Measurements from ENCODE around the gene TFDP1.
A peak's percentile ranks its signal among the peaks of the same experiment; 100 is the strongest.
"Not testable (repeated sequence)": the region's sequence is repeated elsewhere in the genome, so short reads cannot be mapped to it uniquely, and the experiment has no call there.

TFDP1 gene

DNA sequence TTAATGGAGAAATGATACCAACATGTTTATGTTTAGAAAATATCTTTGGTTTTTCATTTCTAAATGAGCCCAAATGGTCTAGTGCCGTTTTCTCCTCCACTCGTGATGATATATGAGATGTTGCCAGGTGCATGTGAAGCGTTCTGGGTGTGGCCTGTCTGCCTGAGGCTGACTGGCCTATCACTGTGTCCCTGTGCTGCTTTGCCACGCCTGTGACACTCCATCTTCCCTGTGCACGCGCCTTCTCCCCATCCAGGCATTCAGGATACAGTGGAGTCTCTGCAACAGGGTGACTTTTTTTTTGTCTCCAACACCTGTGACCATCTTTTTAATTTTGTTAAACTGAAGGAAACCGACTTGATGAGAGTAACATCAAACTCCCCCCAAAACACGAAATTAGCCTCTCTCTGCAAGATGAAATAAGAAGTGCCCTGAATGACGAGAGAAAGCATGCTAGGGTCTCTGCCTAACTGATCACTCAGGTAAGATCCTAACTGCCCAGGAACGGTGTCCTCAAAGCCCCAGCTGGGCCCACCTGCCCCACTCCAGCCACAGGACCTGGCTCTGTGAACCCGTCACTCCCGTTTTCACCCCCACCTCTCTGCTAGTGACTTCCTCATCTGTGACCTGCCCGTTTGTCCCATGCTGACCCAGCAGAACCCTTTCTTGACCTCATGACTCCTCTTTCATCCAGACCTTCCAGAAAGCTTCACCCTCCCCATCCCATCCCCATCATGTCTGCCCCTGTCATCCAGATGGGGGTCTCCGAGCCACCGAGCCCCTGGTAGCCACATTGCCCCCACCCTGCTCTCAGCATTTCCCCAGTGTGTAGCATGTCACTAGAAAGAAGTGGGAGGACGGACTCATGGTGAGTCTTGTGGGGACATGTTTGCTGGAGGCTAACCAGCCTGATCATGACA lies 33.2 kb upstream of the TFDP1 start:
- no peak for DNase-seq (ENCODE audit: low read depth)

DNA sequence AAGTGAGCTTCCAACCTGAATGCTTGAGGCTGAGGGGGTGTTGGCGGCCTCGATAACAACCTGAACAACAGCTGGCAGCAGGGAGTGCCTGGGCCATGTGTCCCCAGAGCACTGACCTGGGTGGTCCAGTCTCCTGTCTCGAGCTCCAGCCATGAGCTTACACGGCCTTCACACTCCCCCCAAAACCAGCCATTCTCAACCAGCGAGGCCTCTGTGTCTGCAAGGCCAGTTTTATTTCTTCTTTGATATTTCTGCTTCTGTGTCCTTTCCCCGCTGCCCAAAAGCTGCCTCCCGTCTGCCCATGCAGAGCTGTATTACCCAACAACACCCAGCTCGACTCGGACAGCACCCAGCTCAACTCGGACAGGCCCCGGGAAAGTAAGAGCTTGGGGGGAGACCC lies 32.5 kb upstream of the TFDP1 start:
- DNase-seq (ENCODE audit: low read depth): no peak

DNA sequence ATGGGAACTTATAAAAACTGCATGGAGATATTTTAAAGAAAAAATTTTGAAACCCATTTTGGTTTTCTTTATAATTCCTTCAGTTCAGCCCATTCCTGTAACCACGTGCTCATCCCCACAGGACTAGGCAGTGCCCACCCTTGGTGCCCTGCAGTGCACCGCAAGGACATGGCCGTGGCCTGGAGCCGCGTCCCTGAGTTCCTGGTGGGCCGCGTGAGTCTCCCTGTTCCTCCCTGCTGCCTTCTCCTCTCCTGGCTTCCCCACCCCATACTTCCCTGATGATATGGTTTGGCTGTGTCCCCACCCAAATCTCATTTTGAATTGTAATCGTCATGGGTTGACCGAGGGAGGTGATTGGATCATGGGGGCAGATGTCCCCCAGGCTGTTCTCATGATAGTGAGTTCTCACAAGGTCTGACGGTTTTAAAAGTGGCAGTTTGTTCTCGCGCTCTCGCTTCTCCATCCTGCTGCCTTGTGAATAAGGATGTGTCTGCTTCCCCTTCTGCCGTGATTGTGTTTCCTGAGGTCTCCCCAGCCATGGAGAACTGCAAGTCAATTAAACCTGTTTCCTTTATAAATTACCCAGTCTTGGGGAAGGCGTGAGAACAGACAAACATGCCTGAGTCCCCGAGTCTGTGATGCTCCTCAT lies 31.6 kb upstream of the TFDP1 start:
- DNase-seq (ENCODE audit: low read depth): no peak

DNA sequence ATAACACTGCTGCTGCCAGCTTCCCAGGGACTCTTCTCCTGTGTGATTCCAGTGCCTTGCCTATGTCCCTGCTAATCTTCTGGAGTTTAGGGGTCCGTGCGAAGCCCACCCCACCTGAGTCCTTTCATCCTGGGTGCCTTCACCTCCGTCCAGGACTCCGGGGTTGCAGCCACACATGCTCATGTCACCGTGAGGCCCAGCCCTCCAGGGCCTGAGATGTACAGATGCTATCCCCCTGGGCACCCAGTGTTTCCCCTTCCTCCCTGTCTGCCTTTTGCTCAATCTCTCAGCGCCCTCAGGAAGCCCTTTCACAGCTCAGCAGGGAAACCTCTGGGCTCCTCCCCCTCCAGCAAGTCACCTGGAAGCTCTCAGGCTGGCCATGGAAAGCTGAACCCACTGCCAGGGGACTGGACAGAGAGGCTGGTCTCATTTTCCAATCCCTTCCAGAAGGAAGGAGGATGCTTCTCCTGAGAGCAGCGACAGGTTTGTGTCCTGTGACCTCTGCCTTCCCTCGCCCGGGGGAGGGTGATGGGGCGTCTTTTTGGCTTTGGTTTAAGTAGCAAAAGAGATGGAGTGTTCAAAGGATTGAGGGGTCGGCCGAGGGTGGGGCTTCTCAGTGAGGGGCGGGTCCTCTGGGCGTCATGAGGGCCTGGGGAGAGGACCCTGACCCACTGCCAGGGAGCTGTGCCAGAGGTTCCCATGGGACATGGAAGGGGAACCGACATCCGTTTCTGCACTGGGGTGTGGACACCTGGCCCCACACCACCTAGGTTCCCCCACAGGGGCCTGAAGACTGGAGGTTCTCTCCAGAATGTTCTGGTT lies 30.8 kb upstream of the TFDP1 start:
- no peak for DNase-seq (ENCODE audit: low read depth)

DNA sequence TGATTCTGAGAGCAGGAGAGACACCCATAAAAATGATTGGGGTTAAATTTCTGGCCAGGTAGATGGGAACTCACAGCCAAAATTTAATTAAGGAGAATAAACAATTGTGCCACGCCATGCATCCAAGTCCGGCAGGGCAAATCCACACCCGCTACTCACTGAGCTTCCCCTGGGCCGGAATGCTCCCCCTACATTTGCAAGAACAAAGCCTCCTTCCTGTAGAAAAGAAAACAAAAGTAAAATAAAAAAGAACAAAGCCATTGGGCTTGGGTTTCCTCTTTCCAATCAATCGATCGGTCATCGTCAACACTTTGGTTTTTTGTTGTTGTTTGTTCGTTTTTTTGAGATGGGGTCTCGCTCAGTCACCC lies 30.2 kb upstream of the TFDP1 start:
- no peak for DNase-seq (ENCODE audit: low read depth)

DNA sequence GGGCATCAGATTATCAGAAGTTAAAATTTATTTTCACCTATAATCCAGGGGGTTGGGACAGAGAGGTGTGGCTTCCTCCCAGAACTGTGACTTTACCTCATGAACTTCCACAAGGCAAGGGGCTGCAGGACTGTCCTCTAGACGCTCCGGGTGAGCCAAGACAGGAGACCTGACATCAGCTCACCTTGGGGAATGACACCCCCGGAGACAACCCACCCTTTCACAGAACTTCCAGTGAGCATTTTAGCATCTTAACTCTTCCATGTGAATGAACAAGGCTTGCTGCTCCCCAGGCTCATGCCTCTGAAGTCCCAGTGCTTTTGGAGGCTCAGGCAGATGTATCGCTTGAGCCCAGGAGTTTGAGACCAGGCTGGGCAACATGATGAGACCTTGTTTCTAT lies 29.4 kb upstream of the TFDP1 start:
- DNase-seq (ENCODE audit: low read depth): no peak

DNA sequence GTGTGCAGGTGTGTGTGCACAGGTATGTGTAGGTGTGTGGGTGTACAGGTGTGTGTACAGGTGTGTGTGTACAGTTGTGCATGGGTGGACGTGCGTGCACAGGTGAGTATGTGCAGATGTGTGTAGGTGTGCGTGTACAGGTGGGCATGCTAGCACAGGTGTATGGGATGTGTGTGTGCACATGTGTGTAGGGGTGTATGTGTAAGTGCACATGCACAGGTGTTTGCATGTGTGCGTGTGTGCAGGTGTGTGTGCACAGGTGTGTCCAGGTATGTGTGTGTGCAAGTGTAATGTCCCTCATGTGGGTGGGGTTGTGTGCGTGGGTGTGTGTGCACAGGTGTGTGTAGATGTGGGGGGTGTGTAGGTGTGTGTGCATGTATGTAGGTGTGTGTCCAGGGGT lies 27.5 kb upstream of the TFDP1 start:
- no peak for DNase-seq (ENCODE audit: low read depth)

DNA sequence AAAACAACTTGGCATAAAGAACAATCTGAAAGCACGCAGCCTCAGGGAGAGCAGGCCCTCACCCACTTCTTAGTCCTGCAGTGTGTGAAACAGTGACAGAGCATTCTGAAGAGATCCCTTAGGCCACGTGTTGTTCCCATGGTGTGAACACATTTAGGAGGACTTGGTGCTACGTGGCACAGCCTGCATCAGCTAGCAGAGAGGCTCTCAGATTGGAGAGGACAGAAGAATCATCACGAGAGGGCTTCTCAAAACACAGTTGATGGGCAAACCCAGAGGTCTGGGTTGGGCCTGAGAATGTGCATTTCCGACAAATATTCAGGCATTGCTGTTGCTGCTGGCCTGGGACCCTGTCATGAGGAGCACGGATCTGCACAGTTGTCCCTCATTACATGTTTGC lies 26.1 kb upstream of the TFDP1 start:
- no peak for DNase-seq (ENCODE audit: low read depth)

DNA sequence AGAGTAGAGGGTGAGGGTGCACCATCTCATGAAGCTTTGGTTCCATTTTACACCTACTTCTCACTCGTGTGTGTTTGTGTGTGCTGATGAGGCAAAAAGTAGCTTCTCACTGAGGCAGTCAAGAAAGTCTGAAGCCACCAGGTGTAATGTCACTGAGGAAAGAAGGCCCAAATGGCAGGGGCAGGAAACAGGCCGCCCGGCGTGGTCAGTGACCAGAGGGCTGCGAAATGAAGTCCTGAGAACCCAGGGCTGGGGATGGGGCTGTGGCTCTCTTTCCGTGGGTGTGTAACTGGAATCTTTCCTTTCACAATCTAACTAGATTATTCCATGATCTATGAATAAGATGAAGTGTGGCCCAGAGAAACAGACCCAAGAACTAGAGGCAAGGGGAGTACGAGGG lies 25.5 kb upstream of the TFDP1 start:
- no peak for DNase-seq (ENCODE audit: low read depth)

DNA sequence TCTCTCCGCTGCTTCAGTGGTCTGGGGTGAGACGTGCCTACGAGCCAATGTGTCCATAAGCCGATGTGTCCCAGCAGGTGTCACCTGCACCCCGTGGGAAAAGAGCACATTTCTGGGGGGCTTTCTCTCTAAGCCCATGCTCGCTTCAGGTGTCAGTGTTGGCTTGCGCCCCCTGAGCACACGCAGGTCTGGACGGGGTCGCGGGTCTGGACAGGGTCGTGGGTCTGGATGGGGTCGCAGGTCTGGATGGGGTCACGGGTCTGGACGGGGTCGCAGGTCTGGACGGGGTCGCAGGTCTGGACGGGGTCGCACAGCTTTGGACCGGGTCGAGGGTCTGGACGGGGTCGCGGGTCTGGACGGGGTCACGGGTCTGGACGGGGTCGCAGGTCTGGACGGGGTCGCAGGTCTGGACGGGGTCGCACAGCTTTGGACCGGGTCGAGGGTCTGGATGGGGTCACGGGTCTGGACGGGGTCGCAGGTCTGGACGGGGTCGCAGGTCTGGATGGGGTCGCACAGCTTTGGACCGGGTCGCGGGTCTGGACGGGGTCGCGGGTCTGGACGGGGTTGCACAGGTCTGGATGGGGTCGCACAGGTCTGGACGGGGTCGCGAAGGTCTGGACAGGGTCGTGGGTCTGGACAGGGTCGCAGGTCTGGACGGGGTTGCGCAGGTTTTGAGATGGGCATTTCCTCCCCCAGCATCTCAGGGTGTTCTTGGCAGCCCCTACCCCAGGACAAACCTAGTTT lies 24.5 kb upstream of the TFDP1 start:
- no peak for DNase-seq (ENCODE audit: low read depth)

DNA sequence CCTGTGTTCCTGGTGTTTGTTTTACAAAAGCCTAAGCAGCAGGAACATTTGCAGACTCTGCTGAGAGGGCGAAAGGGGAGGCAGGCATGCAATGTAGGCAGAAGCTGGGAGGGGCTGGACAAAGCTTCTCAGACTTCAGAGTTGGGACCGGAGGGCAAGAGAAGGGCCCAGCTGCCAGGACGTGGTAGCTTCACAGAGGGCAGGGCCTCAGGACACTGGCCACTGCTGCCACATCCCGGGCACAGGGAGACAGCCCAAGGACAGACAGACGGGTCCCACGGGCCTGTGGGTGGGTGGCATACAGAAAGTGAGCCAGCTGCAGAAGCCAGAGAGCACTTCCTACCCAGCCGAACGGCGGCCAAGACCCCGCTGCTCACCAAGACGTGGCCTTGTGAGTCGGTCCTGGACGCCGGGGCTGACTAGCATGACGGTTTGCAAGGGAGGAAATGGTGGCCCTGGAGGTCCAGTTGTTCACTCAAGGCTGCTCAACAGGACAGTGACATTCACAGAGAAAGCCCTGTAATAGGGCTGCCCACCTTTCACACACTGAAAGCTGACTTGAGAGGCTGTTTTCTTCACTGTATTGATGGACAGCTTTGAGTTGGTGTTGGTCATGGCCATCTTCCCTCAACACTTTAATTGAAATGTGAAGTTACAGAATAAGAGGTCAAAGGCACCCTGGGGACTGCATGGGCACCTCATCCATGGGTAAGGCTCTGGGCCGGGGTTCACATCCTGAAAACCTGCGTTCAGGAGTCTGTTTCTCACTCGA lies 23.7 kb upstream of the TFDP1 start:
- DNase-seq (ENCODE audit: low read depth): no peak

DNA sequence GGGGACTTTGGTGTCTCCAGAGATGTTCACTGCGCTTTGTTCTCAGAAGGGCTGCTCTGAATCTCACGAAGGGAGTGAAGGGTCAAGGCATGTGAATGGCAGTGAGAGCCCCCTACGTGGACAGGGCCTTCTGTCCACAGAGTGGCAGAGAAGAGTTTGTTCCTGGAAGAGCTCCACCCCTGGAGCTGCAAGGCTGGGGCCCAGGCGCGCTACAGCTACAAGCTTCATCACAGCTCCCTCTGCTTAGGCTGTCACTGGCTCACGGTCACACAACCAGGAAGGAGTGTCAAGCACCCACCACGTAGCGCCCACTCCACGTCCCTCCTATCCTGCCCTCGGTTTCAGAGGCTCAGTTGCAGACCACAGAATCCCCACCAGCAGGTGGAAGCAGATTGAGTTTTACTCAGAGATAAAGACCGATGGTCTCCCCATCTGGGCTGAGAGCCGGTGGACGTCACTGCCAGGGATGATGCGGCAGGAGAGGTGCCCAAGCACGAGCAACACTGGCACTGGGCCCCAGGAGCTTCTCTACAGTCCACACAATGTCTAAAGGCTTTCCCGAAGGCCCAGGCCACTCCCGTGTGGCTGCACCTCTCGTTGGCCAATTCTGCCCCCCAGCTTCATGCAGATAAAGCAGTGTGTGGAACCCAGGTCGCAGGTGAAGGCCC lies 23.0 kb upstream of the TFDP1 start:
- no peak for DNase-seq (ENCODE audit: low read depth)

DNA sequence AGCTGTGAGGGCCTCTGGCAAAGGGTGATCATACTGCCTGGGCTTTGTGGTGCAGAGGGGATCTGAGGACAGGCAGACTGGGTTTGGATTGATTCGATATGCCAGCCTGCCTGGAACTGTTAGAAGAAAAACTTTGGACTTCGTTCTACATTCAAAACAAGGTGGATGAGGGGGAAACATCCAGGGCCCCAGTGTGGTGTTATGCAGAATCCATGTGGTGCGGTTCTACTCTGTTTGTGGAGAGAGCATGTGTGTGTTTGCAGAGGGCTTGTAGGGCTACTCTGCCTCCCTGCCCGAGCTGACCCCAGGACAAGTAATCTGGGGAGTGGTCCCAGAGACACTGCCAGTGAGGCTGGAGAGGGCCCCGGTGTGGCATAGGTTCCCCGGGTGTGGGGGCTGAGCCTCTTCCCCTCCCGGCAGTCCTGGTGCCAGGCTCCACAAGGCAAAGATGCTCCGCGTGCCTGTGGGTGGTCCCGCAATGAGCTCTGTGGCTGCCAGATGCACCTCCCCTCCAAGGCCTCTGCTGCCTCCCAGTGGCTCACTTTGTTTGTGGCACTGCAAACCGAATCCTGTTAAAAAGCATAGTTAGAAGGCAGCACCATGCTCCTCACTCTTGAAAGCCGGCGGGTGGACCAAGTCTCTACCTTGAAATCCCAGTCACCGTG lies 22.3 kb upstream of the TFDP1 start:
- DNase-seq (ENCODE audit: low read depth): peak; percentile 46

DNA sequence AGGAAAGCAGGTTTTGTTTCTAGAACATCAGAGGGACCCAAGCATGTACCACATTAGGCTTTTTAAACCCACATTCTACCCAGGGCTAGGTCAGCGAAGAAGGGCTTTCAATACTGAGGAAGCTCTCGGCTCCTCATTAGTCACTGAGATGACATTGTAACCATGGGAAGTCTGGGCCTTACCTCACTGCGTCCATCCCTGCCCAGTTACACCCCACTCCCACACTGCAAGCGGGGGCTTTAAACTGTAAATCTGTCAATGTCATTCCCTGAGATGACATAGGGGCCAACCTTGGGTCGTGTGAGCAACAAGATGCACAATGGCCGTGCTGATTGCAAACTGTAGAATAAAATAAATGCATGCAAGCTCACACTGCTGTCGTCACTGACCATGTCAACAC lies 21.7 kb upstream of the TFDP1 start:
- no peak for DNase-seq (ENCODE audit: low read depth)

DNA sequence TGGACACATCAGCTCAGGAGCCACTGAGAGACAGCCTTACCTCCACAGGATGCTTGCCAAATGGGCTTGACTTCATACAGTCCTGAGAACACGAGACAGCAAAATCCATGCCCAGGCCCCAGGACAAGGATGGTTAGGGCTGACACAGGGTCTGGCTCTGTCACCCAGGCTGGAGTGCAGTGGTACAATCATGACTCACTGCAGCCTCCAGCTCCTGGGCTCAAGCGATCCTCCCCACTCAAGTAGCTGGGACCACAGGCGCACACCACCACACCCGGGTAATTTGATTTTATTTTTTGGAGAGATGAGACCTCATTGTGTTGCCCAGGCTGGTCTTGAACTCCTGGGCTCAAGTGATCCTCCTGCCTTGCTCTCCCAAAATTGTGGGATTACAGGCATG lies 21.0 kb upstream of the TFDP1 start:
- DNase-seq (ENCODE audit: low read depth): not testable (repeated sequence)

DNA sequence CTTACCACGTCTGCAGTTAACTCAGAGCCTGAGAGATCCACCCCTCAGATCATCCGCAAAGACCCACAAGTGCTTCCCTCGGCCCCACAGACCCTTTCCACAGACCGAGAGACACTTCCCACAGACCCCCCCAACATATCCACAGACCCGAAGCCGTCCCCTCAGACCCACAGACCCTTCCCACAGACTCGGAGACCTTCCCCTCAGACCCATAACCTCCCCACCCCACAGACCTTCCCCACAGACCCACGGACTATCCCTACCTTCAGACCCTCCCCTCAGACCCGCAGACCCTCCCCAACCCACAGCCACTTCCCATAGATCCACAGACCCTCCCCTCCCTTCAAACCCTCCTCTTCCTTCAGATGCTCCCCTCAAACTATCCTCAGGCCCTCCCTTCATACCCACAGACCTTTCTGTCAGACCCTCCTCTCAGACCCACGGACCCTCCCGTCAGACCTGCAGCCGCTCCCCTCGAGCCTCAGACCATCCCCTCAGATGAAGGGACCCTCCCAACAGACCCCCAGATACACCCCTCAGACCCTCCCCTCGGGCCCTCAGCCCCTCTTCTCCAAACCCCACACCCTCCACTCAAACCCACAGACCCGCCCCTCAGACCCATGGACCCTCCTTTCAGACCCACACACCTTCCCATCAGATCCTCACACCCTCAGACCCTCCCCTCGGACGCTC lies 20.1 kb upstream of the TFDP1 start:
- no peak for DNase-seq (ENCODE audit: low read depth)

DNA sequence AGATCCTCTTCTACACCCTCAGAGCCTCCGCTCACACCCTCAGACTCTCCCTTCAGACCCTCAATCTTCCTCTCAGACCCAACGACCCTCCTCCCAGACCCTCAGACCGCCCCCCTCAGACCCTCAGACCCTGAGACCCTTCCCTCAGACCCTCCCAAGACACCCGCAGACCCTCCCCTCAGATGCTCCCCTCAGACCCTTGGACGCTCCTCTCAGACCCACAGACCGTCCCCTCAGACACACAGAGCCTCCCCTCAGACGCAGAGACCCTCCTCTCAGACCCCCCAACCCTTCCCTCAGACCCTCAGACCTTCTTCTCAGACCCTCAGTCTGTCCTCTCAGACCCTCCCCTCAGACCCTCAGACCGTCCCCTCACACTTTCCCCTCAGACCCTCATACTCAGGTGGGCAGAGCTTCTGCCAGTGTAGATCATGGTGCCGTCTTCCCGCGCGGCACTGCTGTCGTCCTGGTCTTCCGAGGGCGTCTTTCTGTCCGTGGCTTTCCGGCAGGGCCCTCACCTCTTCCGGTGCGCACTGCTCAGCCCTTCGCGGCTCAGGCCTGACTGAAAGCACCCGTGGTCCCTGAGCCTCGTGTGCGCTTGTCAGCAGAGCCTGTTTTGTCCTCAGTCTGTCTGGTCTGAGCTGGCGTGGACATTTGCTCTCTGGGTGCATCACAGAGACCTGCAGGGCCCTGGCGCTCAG lies 18.9 kb upstream of the TFDP1 start:
- no peak for DNase-seq (ENCODE audit: low read depth)

DNA sequence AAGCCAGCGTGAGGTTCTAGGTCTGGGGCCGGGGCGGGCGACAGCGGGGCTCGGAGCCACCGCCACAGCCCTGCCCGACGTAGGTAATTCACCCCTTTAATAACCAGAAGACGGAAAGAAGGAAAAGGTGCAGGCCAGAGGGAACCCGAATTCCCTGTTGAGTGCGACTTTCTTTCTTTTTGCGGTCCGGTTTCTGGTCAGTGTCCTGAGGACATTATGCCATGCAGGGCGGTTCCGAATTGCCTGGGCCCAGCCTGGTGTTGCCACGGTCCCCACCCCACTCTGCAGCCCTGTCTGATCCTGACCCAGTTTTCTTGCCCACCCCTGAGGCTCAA lies 18.4 kb upstream of the TFDP1 start:
- no peak for DNase-seq (ENCODE audit: low read depth)

DNA sequence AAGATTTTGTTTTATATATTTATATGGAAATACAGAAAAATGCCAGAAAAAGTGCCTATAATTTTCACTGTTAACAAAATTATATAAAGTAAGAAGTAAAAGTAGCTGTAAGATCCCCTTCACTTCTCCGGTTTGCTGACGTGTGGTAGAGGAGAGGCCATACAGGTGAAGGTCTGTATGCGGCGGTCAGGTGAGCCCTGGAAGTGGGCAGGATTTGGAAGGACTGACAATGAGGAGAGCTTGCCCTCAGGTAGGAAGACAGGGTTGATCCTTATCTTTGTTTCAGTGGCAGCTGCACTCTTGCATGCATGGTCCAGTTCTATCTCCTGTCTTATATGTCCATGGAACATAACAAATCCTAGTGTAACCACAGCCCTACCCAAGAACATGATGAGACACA lies 16.9 kb upstream of the TFDP1 start:
- DNase-seq (ENCODE audit: low read depth): no peak
